ENCODE data around the gene TMEM151B.

GRCh38 chr6:44342052-44342451, 71.8 kb downstream of the TMEM151B start:
- TF ChIP-seq YY1 (IDR thresholded peaks at IDR 0.05; ENCODE audit: insufficient read depth, insufficient read length) (no peak), SUZ12 (IDR thresholded peaks at IDR 0.05; ENCODE audit: extremely low read depth, insufficient read depth, insufficient read length) (no peak)
